HepG2 (cell line): ENCODE results near the gene SLC5A6. TPM values are rescaled to one million over a fixed set of nuclear protein-coding genes. Genes with fewer than 3 reads are reported as not detected.

Source experiments
- CHD2 ChIP-seq: IDR thresholded peaks from 2 replicates; pipeline ENCODE4 v1.6.1; 2011; ENCODE audit warnings: low read depth, low read length, improper control_type of control experiment
- CHD4 ChIP-seq: fragments of 200-600 bp; sonication (generic); IDR thresholded peaks from 2 replicates; pipeline ENCODE4 v1.7.0; 2017; ENCODE audit warnings: mild to moderate bottlenecking, low read length, borderline replicate concordance
- EP300 ChIP-seq, 3 experiments: sonication (generic) in 1 of 3; formaldehyde crosslinking in 1 of 3; IDR thresholded peaks; 2 replicates each; pipeline versions ENCODE4 v1.5.1 to v1.6.1; 2011 to 2020; ENCODE audit warnings: low read depth in 2 of 3, low read length in 2 of 3, borderline replicate concordance in 1 of 3, improper control_type of control experiment in 1 of 3, mild to moderate bottlenecking in 1 of 3, missing genetic modification reagents in 1 of 3, moderate library complexity in 1 of 3
- HNRNPH1 ChIP-seq: fragments of 200-400 bp; formaldehyde crosslinking; optimal IDR thresholded peaks from 2 replicates; pipeline ENCODE3; 2017; ENCODE audit warnings: mild to moderate bottlenecking, low read depth, low read length
- IRX3 ChIP-seq: sonication (generic); formaldehyde crosslinking; IDR thresholded peaks from 2 replicates; pipeline ENCODE4 v1.8.1; 2023; ENCODE audit warnings: mild to moderate bottlenecking, low read depth, missing genetic modification reagents, borderline replicate concordance
- KAT2B ChIP-seq: fragments of 150-350 bp; IDR thresholded peaks from 2 replicates; pipeline ENCODE4 v1.6.1; 2014; ENCODE audit warnings: low read depth, low read length, borderline replicate concordance
- MXD4 ChIP-seq: IDR thresholded peaks from 2 replicates; pipeline ENCODE4 v1.6.1; 2016; ENCODE audit warnings: mild to moderate bottlenecking, missing biosample characterization, missing genetic modification reagents
- PHF8 ChIP-seq: sonication (generic); formaldehyde crosslinking; IDR thresholded peaks from 2 replicates; pipeline ENCODE4 v1.5.0; 2020; ENCODE audit warnings: missing genetic modification reagents
- SATB2 ChIP-seq: sonication (generic); formaldehyde crosslinking; IDR thresholded peaks from 2 replicates; pipeline ENCODE4 v1.5.0; 2020; ENCODE audit warnings: missing genetic modification reagents
- SETDB1 ChIP-seq: sonication (generic); formaldehyde crosslinking; IDR thresholded peaks from 2 replicates; pipeline ENCODE4 v1.5.1; 2020; ENCODE audit warnings: missing genetic modification reagents, mild to moderate bottlenecking, borderline replicate concordance
- ZNF260 ChIP-seq: sonication (generic); formaldehyde crosslinking; IDR thresholded peaks from 2 replicates; pipeline ENCODE4 v1.4.0; 2020; ENCODE audit warnings: missing genetic modification reagents, low read depth, mild to moderate bottlenecking, borderline replicate concordance
- ZNF619 ChIP-seq: sonication (generic); formaldehyde crosslinking; IDR thresholded peaks from 2 replicates; pipeline ENCODE4 v1.4.0; 2020; ENCODE audit warnings: mild to moderate bottlenecking, missing genetic modification reagents
- ZNF652 ChIP-seq: IDR thresholded peaks from 2 replicates; pipeline ENCODE4 v1.6.1; 2016; ENCODE audit warnings: low read depth, borderline replicate concordance
- ZNF709 ChIP-seq: sonication (generic); formaldehyde crosslinking; IDR thresholded peaks from 2 replicates; pipeline ENCODE4 v1.5.0; 2020; ENCODE audit warnings: mild to moderate bottlenecking, missing genetic modification reagents
- ZNF766 ChIP-seq: sonication (generic); formaldehyde crosslinking; IDR thresholded peaks from 2 replicates; pipeline ENCODE4 v1.5.0; 2020; ENCODE audit warnings: missing genetic modification reagents, borderline replicate concordance
- ZNF83 ChIP-seq: sonication (generic); formaldehyde crosslinking; IDR thresholded peaks from 2 replicates; pipeline ENCODE4 v1.4.0; 2020; ENCODE audit warnings: missing genetic modification reagents, mild to moderate bottlenecking, borderline replicate concordance
- ZNF839 ChIP-seq: sonication (generic); formaldehyde crosslinking; IDR thresholded peaks from 2 replicates; pipeline ENCODE4 v1.4.0; 2020; ENCODE audit warnings: missing genetic modification reagents, mild to moderate bottlenecking, borderline replicate concordance
- polyA plus RNA-seq, 8 experiments: library from polyadenylated mRNA; depleted of rRNA in 3 of 8; stranded (reverse) in 7 of 8; unstranded in 1 of 8; fragments of >200 nt; fragmentation: Illumina TruSeq in 4 of 8; extraction: Trizol in 4 of 8; gene quantifications; 2 replicates each; pipeline versions ENCODE4 v1.2.1 to v1.2.3, GENCODE V29; 2011 to 2016; ENCODE audit warnings: low read depth in 4 of 8, missing spikeins in 1 of 8, mixed read lengths in 1 of 8; ENCODE audit not compliant: insufficient read depth in 1 of 8
- total RNA-seq, 5 experiments: library from RNA; depleted of rRNA; stranded (reverse); fragments of >200 nt; fragmentation: Illumina TruSeq; extraction: Trizol; gene quantifications; 2 replicates each; pipeline ENCODE4 v1.2.3, GENCODE V29; 2016; ENCODE audit warnings: low read depth in 1 of 5
- TF ChIP-seq, protein P1 (sequence below): sonication (generic); formaldehyde crosslinking; IDR thresholded peaks from 2 replicates; pipeline ENCODE4 v1.4.0; 2020; ENCODE audit warnings: missing genetic modification reagents, borderline replicate concordance
- TF ChIP-seq, protein P2 (sequence below): sonication (generic); formaldehyde crosslinking; IDR thresholded peaks from 2 replicates; pipeline ENCODE4 v1.8.1; 2023; ENCODE audit warnings: mild to moderate bottlenecking, missing genetic modification reagents, borderline replicate concordance
- TF ChIP-seq, protein P3 (sequence below): sonication (generic); formaldehyde crosslinking; IDR thresholded peaks from 2 replicates; pipeline ENCODE4 v1.8.0; 2022; ENCODE audit warnings: missing genetic modification reagents, low read depth, mild to moderate bottlenecking, borderline replicate concordance
- TF ChIP-seq, protein P4 (sequence below): sonication (generic); formaldehyde crosslinking; IDR thresholded peaks from 2 replicates; pipeline ENCODE4 v1.8.1; 2022; ENCODE audit warnings: low read depth, mild to moderate bottlenecking, missing genetic modification reagents

The SLC5A6 gene
- total and polyA plus RNA-seq, 2 of the 13 experiments (the other 11 are each of a cell fraction or from before 2014, with no cell fraction given) = 135 to 417 TPM

DNA sequence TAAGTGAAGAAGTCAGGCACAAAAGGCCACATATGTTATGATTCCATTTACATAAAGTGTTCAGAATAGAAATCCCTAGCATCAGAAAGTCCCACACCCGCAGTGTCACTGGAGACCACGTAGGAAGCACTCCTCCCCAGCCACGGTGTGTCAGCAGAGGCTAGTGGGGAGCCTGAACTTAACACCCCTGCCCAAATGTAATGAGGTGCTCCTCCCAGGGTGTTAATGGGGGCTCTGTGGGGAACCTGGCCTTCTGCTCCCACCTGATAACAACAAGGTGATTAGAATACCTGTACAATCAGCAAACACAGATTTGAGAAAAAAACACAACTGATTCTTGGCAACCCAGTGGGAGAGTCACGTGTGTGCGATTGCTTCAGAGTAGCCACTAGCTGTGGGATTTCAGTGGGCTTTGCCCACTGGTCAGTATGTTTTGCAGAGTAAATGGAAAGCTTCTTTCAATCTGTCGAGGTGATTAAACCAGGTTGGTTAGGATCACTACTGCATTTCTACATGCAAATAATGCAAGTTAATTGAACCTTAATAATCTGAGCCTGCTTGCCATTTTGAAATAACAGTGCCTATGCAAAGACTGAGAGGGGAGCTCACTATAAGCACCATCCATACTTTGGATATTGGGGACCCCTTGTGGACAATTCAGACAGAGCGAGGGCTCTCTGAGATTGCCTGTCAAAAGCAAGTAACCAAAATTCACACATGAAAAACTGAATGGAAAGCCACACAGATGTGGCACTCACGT lies 20.8 kb downstream of the SLC5A6 start (continued):
- TF ChIP-seq, protein P1, sequence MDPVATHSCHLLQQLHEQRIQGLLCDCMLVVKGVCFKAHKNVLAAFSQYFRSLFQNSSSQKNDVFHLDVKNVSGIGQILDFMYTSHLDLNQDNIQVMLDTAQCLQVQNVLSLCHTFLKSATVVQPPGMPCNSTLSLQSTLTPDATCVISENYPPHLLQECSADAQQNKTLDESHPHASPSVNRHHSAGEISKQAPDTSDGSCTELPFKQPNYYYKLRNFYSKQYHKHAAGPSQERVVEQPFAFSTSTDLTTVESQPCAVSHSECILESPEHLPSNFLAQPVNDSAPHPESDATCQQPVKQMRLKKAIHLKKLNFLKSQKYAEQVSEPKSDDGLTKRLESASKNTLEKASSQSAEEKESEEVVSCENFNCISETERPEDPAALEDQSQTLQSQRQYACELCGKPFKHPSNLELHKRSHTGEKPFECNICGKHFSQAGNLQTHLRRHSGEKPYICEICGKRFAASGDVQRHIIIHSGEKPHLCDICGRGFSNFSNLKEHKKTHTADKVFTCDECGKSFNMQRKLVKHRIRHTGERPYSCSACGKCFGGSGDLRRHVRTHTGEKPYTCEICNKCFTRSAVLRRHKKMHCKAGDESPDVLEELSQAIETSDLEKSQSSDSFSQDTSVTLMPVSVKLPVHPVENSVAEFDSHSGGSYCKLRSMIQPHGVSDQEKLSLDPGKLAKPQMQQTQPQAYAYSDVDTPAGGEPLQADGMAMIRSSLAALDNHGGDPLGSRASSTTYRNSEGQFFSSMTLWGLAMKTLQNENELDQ = 0 out of 2 replicates have a peak, but pooled peaks have one; percentile 50
- TF ChIP-seq SATB2 (no peak), CHD2 (no peak), MXD4 (CRISPR knock-in tag) (no peak), EP300 (IDR thresholded peaks at IDR 0.05; ENCODE audit: low read depth in 2 of 2, low read length in 2 of 2) (peak in 1 of 2 experiments; percentile 25; a peak in 1 of 4 replicates), EP300 (CRISPR knock-in tag; IDR thresholded peaks at IDR 0.05; ENCODE audit: borderline replicate concordance) (0 out of 2 replicates have a peak, but pooled peaks have one; percentile 8), KAT2B (no peak), ZNF766 (CRISPR knock-in tag) (no peak), ZNF709 (no peak), CHD4 (no peak), HNRNPH1 (no peak), IRX3 (CRISPR knock-in tag) (no peak), ZNF83 (CRISPR knock-in tag) (no peak), PHF8 (CRISPR knock-in tag) (0 out of 2 replicates have a peak, but pooled peaks have one; percentile 20), ZNF619 (no peak), ZNF260 (CRISPR knock-in tag) (no peak), ZNF839 (no peak), ZNF652 (CRISPR knock-in tag) (no peak), SETDB1 (no peak)
- TF ChIP-seq, protein P2, sequence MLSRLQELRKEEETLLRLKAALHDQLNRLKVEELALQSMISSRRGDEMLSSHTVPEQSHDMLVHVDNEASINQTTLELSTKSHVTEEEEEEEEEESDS (CRISPR knock-in tag) = peak; percentile 74
- TF ChIP-seq, protein P3, sequence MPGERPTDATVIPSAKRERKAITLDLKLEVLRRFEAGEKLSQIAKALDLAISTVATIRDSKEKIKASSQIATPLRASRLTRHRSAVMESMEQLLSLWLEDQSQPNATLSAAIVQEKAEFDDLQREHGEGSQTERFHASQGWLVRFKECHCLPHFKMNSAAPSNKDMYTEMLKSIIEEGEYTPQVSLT = no peak
- TF ChIP-seq, protein P4, sequence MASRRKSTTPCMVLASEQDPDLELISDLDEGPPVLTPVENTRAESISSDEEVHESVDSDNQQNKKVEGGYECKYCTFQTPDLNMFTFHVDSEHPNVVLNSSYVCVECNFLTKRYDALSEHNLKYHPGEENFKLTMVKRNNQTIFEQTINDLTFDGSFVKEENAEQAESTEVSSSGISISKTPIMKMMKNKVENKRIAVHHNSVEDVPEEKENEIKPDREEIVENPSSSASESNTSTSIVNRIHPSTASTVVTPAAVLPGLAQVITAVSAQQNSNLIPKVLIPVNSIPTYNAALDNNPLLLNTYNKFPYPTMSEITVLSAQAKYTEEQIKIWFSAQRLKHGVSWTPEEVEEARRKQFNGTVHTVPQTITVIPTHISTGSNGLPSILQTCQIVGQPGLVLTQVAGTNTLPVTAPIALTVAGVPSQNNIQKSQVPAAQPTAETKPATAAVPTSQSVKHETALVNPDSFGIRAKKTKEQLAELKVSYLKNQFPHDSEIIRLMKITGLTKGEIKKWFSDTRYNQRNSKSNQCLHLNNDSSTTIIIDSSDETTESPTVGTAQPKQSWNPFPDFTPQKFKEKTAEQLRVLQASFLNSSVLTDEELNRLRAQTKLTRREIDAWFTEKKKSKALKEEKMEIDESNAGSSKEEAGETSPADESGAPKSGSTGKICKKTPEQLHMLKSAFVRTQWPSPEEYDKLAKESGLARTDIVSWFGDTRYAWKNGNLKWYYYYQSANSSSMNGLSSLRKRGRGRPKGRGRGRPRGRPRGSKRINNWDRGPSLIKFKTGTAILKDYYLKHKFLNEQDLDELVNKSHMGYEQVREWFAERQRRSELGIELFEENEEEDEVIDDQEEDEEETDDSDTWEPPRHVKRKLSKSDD = no peak
